Chondrocyte (in vitro differentiated cells): ENCODE measurements around the gene ABHD17A. TPM values are rescaled to one million over a fixed set of nuclear protein-coding genes. Genes with fewer than 3 reads are reported as not detected.
"Not testable (repeated sequence)": the region's sequence is repeated elsewhere in the genome, so short reads cannot be mapped to it uniquely, and the experiment has no call there.

Experiments
- DNase-seq: peaks from one replicate; pipeline ENCODE4 v3.0.0; 2021; ENCODE audit warnings: mixed read lengths, low spot score
- H3K27ac Mint-ChIP-seq: one replicate; pipeline ENCODE4 v1.8.0; 2021; ENCODE audit warnings: mild to moderate bottlenecking, moderate library complexity, mixed read lengths; ENCODE audit not compliant: unreplicated experiment
- H3K27me3 Mint-ChIP-seq: 2 replicates; pipeline ENCODE4 v1.8.0; 2021; ENCODE audit warnings: low read depth, mixed read lengths
- H3K36me3 Mint-ChIP-seq: 2 replicates; pipeline ENCODE4 v1.8.0; 2021; ENCODE audit warnings: low read depth, mixed read lengths
- H3K4me1 Mint-ChIP-seq: 2 replicates; pipeline ENCODE4 v1.8.0; 2021; ENCODE audit warnings: low read depth, mild to moderate bottlenecking, mixed read lengths
- H3K4me3 Mint-ChIP-seq: one replicate; pipeline ENCODE4 v1.8.0; 2021; ENCODE audit warnings: mild to moderate bottlenecking, moderate library complexity, mixed read lengths; ENCODE audit not compliant: unreplicated experiment
- H3K9me3 Mint-ChIP-seq: 2 replicates; pipeline ENCODE4 v1.8.0; 2021; ENCODE audit warnings: low read depth, mixed read lengths
- total RNA-seq: library from RNA; stranded (reverse); gene quantifications from 3 replicates; pipeline ENCODE4 v1.2.1, GENCODE V29; 2021
- TF ChIP-seq, protein P1 (sequence below): fragments of 200-600 bp; sonication (generic); IDR thresholded peaks from 2 replicates; pipeline ENCODE4 v1.5.0; 2021; ENCODE audit warnings: antibody characterized with exemption, mild to moderate bottlenecking, moderate library complexity

Gene ABHD17A
- total RNA-seq, 1 donor from 2014 or later: 54.6 TPM

DNA sequence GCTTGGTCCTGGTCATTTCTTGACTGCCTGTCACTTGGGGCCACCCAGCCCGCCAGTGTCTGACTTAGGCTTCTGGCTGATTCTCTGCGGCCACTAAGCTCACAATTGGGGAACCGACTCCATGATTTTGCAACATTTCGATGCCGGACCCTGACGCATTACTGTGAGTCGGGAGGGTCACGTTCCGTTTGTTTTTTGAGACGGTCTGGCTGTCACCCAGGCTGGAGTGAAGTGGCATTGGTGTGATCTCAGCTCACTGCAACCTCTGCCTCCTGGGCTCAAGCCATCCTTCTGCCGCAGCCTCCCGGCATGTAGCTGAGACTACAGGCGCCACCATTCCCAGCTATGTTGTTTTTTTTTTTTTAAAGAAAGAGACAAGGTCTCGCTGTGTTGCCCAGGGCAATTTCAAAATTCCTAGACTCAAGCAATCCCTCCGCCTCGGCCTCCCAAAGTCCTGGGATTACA lies 16.7 kb upstream of the ABHD17A start:
- peaks cover 29% of the 10 kb centered on the region for H3K4me1 Mint-ChIP-seq
- H3K9me3 Mint-ChIP-seq: no peaks in the 10 kb centered on the region
- no peak overlapping the region for H3K4me3 Mint-ChIP-seq
- H3K27ac Mint-ChIP-seq: no peak overlapping the region
- no peaks in the 10 kb centered on the region for H3K27me3 Mint-ChIP-seq
- no peaks in the 10 kb centered on the region for H3K36me3 Mint-ChIP-seq
- no peak for DNase-seq
- TF ChIP-seq, protein P1, sequence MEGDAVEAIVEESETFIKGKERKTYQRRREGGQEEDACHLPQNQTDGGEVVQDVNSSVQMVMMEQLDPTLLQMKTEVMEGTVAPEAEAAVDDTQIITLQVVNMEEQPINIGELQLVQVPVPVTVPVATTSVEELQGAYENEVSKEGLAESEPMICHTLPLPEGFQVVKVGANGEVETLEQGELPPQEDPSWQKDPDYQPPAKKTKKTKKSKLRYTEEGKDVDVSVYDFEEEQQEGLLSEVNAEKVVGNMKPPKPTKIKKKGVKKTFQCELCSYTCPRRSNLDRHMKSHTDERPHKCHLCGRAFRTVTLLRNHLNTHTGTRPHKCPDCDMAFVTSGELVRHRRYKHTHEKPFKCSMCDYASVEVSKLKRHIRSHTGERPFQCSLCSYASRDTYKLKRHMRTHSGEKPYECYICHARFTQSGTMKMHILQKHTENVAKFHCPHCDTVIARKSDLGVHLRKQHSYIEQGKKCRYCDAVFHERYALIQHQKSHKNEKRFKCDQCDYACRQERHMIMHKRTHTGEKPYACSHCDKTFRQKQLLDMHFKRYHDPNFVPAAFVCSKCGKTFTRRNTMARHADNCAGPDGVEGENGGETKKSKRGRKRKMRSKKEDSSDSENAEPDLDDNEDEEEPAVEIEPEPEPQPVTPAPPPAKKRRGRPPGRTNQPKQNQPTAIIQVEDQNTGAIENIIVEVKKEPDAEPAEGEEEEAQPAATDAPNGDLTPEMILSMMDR: no peak

DNA sequence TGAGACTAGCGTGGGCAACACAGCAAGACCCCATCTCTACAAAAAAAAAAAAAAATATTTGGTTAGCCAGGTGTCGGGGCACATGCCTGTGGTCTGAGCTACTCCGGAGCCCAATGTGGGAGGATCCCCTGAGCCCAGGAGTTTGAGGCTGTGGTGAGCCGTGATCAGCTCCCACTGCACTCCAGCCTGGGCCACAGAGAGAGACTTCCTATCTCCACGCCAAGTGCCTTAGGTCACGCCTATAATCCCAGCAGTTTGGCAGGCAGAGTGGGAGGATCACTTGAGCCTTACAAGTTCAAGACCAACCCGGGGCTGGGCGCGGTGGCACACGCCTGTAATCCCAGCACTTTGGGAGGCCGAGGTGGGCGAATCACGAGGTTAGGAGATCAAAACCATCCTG lies 11.2 kb upstream of the ABHD17A start:
- Mint-ChIP-seq H3K9me3 (no peaks in the 10 kb centered on the region), H3K27me3 (no peaks in the 10 kb centered on the region), H3K36me3 (no peaks in the 10 kb centered on the region), H3K4me3 (no peak overlapping the region), H3K27ac (no peak overlapping the region), H3K4me1 (peaks cover 6% of the 10 kb centered on the region)
- no peak for DNase-seq
- TF ChIP-seq, protein P1: no peak

DNA sequence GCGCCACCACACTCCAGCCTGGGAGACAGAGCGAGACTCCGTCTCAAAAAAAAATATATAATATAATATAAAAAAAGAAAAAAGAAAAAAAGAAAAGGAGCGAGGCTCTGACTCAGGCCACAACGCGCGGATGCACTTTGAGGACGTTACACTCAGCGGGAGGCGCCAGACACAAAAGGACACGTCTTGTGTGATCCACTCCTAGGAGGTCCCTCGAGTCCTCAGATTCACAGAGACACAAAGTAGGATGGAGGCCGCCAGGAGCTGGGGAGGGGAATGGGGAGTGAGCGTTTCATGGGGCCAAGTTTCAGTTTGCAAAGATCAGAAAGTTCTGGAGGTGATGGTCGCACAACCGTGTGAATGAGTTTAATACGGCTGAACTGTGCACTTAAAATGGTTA lies 8.5 kb upstream of the ABHD17A start:
- DNase-seq: no peak
- no peaks in the 10 kb centered on the region for H3K9me3 Mint-ChIP-seq
- H3K27me3 Mint-ChIP-seq: no peaks in the 10 kb centered on the region
- peaks cover 6% of the 10 kb centered on the region for H3K4me1 Mint-ChIP-seq
- H3K4me3 Mint-ChIP-seq: no peak overlapping the region
- H3K27ac Mint-ChIP-seq: no peak overlapping the region
- TF ChIP-seq, protein P1: no peak
- no peaks in the 10 kb centered on the region for H3K36me3 Mint-ChIP-seq

DNA sequence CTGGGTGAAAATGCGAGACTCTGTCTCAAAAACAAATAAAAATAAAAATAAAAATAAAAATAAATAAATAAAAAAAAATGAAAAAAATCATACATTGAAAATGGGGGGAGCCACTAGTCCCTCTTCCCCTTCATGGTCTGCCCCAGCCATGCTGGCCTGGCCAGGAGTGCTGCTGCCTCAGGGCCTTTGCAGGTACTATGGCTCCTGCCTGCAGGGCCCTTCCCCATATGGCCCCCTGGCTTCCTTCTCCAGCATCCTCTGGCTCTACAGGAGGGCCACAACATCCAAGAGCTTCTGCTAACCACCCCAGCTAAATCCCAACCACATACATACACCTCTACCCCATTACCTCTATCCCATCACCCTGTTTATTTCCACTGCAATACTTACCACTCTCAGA lies 4.6 kb upstream of the ABHD17A start:
- no peaks in the 10 kb centered on the region for H3K27me3 Mint-ChIP-seq
- no peak overlapping the region for H3K4me3 Mint-ChIP-seq
- H3K9me3 Mint-ChIP-seq: no peaks in the 10 kb centered on the region

DNA sequence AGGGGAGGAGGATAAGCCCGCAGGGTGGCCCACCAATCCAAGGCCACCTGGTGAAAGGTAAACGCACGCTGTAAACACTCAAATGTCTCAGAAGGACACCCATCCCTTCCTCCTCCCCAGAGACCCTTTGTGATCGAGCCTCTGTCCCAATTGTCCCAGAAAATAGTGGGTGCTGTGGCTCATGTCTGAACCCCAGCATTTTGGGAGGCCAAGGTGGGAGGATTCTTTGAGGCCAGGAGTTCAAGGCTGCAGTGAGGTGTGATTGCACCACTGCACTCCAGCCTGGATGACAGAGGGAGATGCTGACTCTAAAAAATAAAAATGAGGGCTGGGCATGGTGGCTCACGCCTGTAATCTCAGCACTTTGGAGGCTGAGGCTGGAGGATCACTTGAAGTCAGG lies 3.1 kb upstream of the ABHD17A start:
- DNase-seq: no peak
- H3K4me3 Mint-ChIP-seq: no peak overlapping the region
- no peaks in the 10 kb centered on the region for H3K36me3 Mint-ChIP-seq
- H3K4me1 Mint-ChIP-seq: peaks cover 17% of the 10 kb centered on the region
- no peak overlapping the region for H3K27ac Mint-ChIP-seq
- no peaks in the 10 kb centered on the region for H3K27me3 Mint-ChIP-seq
- TF ChIP-seq, protein P1: no peak
- H3K9me3 Mint-ChIP-seq: no peaks in the 10 kb centered on the region

More for the DNA sequence above, 4.6 kb upstream of the ABHD17A start:
- Mint-ChIP-seq H3K36me3 (no peaks in the 10 kb centered on the region), H3K4me1 (peaks cover 4% of the 10 kb centered on the region), H3K27ac (no peak overlapping the region)
- no peak for DNase-seq
- TF ChIP-seq, protein P1: no peak

DNA sequence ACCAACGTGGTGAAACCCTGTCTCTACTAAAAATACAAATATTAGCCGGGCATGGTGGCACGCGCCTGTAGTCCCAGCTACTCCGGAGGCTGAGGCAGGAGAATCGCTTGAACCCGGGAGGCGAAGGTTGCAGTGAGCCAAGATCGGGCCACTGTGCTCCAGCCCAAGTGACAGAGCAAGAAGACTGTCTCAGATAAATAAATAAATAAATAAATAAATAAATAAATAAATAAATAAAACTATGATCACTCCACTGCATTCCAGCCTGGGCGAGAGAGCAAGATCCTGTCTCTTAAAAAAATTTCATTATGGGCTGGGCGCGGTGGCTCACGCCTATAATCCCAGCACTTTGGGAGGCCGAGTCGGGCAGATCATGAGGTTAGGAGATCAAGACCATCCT lies 1.1 kb upstream of the ABHD17A start:
- not testable (repeated sequence) for H3K9me3 Mint-ChIP-seq, H3K4me3 Mint-ChIP-seq, H3K36me3 Mint-ChIP-seq, H3K27ac Mint-ChIP-seq, H3K27me3 Mint-ChIP-seq, DNase-seq
- peaks cover 32% of the 10 kb centered on the region for H3K4me1 Mint-ChIP-seq
